Stimulated activated CD4-positive, alpha-beta T cell treated with anti-CD3 and anti-CD28 coated beads, Interleukin-1b, Interleukin-23, amount 100 ng/mL, for 48 hours (primary cell): ENCODE data around the gene PTGDR2.

Experiments
- DNase-seq: peaks from one replicate; pipeline ENCODE4 v3.0.0-alpha.2; 2020

Gene PTGDR2

DNA sequence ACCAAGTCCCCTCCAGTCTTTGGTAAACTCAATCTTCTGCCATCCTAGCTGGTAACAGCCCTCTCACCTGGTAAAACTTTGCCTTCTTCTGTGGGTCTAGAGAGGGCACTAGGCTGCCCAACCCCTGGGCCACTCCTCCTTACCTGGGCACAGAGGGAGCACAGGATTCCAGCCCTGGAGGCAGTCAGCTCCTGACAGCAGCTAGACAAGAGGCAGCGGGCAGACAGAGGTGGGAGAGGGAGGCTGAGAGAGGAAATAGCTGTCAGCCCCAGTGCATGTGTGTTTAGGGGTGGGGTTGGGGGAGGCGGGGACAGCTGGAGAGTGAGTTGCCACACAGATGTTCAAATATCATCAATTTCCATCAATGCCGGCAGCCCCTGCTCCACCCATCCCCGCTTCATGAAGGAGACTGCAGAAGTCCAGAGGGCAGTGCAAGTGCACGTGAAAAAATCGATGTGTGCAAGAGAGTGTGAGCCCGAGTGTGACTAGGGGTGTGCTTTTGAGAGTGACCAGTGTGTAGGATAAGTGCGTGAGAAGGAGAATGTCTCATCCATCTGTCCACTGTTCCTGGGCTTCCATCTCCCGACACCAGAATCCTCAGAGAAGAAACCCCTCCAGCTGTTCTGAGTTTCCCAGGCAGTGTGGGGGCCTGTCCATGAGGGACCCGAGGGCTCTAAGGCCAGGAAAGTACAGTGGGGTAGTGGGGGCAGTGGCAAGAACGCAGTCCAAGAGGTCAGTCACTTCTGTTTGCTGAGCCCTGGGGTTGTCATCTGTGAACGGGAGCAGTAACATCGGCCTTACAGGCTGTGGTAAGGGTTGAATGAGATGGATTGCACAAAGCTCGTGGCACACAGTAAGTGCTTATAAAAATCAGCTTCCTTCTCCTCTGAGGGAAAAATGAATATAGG is at the start of gene PTGDR2:
TSS of gene PTGDR2 (minus strand) at position 225 of the 908 bp plus-strand sequence. CDS start 2,228 bp downstream, outside the sequence.
- DNase-seq = no peak

GRCh38 chr11:60905047-60905446 is 49.3 kb upstream of the PTGDR2 start:
- no peak for DNase-seq

GRCh38 chr11:60902625-60903024 is 46.9 kb upstream of the PTGDR2 start:
- DNase-seq = no peak

GRCh38 chr11:60900673-60901404 is 45.1 kb upstream of the PTGDR2 start:
- no peak for DNase-seq

- no peak for DNase-seq
Observed at GRCh38 chr11:60899977-60900376, 44.2 kb upstream of the PTGDR2 start.

- DNase-seq = peak; percentile 34
Observed at GRCh38 chr11:60899046-60899936, 43.5 kb upstream of the PTGDR2 start.

GRCh38 chr11:60897496-60897895 is 41.7 kb upstream of the PTGDR2 start:
- no peak for DNase-seq

- DNase-seq = no peak
Observed at GRCh38 chr11:60895687-60896086, 39.9 kb upstream of the PTGDR2 start.

- no peak for DNase-seq
Observed at GRCh38 chr11:60891103-60891741, 35.5 kb upstream of the PTGDR2 start.

DNA sequence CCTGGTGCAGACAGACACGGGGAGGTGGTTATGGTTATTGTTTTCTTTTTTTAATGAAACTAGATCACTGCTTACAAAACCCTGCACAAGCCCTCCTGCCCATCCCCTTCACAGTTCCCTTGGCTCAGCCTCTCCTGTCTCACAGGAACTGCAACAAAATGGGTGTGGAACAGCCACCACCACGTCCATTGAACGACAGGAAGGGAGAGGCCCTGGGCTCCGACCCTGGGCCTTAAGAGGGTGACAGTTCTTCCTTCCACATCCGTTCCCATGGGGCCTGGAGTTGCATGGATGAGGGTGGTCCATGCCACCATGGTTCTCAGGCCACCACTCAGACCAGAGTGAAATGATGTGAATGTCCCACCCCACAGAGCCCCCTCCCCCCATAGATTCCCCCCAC is 34.9 kb upstream of the PTGDR2 start:
- no peak for DNase-seq

GRCh38 chr11:60889869-60890311 is 34.1 kb upstream of the PTGDR2 start:
- no peak for DNase-seq

DNA sequence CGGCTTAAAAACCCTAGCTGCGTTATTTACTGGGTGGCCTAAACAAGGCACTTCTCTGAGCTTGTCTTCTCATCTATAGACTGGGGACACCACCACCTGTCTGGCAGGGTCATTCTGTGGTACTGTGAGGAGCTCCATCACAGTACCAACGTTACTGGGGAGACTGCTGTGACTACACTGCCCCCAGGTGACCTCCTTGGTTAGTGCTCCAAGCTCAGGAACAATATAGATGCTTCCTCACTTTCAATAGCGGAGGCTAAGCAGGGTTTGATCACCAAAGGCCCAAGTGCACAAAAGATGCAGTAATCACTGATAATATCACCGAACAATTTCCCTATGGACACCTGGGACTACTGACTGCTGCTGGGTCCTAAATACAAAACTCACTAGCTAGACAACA is 31.8 kb upstream of the PTGDR2 start:
- peak; percentile 18 for DNase-seq

DNA sequence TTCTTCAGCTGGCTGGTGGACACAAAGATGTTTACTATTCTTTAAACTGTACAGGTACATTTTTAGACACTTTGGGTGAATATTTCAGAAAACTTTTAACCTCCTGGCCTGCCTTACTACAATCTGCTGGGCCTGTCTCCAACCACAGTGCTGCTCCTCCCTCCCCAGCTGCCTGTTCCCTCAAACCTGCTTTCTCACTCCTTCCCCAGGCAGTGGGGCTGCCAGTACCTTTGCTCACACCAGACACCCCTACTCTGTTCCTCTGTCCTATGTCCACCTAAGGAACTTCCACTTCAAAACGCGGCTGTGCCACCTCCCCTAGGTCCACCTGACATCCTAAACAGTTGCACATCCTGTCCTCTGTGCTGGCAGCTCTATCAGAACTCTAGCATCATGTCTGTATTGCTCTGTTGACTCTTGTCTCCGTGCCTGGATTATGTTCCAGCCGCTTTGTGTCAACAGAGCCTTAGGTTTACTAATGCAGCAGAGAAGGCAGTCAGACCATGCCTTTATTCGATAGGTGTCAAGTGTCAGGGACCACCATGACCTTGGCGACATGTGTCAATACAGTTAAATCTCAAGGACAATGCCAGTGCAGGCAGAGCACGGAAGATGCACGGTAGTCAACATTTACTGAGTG is 25.0 kb upstream of the PTGDR2 start:
- DNase-seq = no peak

DNA sequence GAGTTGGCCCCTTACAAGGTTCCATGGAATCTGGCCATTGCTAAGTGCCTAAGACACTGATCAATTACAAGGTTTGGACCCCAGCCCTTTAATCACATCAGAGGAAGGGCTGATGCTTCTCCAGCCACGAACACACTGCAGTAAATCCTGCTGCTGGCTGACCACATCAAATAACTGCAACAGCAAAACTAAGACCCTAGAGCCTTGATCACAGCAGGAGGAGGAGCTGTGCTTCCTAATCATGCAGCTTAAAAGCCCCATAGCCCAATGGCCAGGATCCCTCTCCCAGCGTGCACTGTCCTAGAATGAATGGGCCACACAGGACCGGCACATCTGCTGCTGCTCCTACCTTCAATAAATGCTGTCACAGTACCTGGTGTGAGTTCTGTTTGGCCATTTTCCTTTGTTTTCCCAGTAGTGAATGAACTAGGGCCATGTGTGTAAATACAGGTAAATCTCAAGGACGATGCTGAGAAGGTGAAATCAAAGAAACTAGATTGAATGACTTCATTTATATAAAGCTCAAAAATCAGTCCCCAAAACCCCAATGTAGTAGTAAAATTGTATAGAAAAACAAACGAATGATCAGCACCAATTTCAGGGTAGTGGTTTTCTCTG is 24.3 kb upstream of the PTGDR2 start:
- no peak for DNase-seq

DNA sequence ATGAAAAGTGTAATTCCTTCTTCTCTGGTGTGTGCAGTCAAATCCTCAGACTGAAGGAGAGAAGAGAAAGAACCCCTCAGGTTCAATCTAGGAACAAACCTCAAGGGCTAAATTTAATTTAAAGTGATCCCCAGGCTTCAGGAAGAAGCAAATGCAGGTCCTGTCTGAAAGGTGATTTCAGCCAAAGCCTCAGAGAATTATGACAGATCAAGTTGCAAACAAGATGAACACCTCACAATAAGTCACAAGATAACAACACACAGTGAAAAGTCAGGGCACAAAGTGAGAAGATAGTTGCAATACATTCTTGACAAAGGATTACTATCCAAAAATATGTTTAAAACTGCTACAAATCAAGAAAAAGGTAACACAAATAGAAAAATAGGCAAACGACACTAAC is 23.4 kb upstream of the PTGDR2 start:
- no peak for DNase-seq

- no peak for DNase-seq
Observed at GRCh38 chr11:60878245-60879101, 22.7 kb upstream of the PTGDR2 start.

DNA sequence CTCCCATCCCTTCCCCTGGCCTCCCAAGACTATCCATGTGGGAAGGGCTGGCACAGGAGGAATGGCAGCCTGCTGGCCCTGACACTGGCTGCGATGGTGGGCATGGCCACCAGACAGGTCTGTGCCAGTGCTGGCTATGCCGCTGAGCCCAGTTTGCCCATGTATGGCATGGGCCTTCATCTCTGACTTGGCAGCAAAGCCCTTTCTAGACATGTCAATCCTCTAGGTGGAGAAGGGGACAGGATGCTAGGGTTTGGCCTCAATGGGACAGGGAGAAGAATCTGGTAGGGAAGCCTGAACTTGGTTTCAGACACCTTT is 20.4 kb upstream of the PTGDR2 start:
- DNase-seq = no peak

DNA sequence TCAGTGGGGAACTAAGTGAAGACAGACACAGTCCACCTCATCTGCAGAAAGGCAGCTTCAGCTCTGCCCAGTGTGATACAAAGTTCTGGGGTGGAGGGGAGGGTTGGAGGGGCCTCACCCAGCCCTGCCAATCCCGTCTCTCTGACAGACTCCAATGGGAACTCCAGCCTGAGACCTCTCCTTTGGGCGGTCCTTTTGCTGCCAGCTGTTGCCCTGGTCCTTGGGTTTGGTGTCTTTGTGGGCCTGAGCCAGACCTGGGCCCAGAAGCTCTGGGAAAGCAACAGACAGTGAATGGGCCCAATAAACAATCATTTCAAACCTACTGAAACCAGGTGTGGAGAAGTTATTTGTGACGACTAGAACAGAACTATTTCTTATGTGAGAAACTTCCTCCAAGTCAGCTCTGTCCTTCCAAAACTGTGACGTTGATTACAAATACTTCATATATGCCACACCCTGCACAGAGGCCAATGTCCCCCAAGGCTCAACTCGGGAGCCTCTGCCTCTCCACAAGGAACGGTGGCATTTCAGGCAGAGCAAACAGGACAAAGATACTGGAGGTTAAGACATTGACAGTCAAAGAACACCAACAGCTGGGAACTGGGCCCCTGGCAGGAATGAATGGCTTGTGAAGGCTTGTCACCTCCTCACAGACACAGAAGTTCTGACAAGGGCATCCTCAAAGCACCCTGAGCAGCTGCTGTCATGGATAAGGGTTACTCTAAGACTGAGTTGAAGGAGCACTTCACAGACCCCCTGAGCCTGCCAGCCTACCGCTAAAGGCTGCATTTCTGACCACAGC is 19.8 kb upstream of the PTGDR2 start:
- DNase-seq = no peak
